Endodermal cell (in vitro differentiated cells): ENCODE data around the gene ZNF32. TPM values are rescaled to one million over a fixed set of nuclear protein-coding genes. Genes with fewer than 3 reads are reported as not detected.

Source experiments
- DNase-seq: peaks from one replicate; pipeline ENCODE4 v3.0.0-alpha.2; 2017
- H3K27ac ChIP-seq: 2 replicates; pipeline ENCODE4 v1.5.1; 2013; ENCODE audit warnings: mild to moderate bottlenecking, low read depth, low read length, moderate library complexity
- H3K27me3 ChIP-seq: 2 replicates; pipeline ENCODE4 v1.6.1; 2013; ENCODE audit warnings: mild to moderate bottlenecking, low read length, moderate library complexity; ENCODE audit not compliant: insufficient read depth, control insufficient read depth, poor library complexity, severe bottlenecking
- H3K36me3 ChIP-seq: 2 replicates; pipeline ENCODE4 v1.7.0; 2013; ENCODE audit warnings: mild to moderate bottlenecking, low read length, moderate library complexity; ENCODE audit not compliant: control insufficient read depth, insufficient read depth
- H3K4me1 ChIP-seq: one replicate; pipeline ENCODE4 v1.7.0; 2013; ENCODE audit warnings: low read length; ENCODE audit not compliant: control insufficient read depth, insufficient read depth
- H3K4me3 ChIP-seq: 2 replicates; pipeline ENCODE4 v1.5.1; 2013; ENCODE audit warnings: mild to moderate bottlenecking, low read length, moderate library complexity
- H3K9ac ChIP-seq: 2 replicates; pipeline ENCODE4 v1.6.1; 2013; ENCODE audit warnings: mild to moderate bottlenecking, low read length, moderate library complexity; ENCODE audit not compliant: poor library complexity, severe bottlenecking; ENCODE audit errors: extremely low read depth
- H3K9me3 ChIP-seq: 2 replicates; pipeline ENCODE4 v1.6.1; 2013; ENCODE audit warnings: mild to moderate bottlenecking, low read length, moderate library complexity; ENCODE audit not compliant: control insufficient read depth
- H3K27ac Mint-ChIP-seq: 2 replicates; pipeline ENCODE4 v1.8.0; 2020; ENCODE audit warnings: mixed read lengths
- H3K27me3 Mint-ChIP-seq: 2 replicates; pipeline ENCODE4 v1.8.0; 2021; ENCODE audit warnings: mild to moderate bottlenecking, mixed read lengths; ENCODE audit not compliant: insufficient read depth
- H3K36me3 Mint-ChIP-seq: 2 replicates; pipeline ENCODE4 v1.8.0; 2020; ENCODE audit warnings: low read depth, mixed read lengths
- H3K4me1 Mint-ChIP-seq: 2 replicates; pipeline ENCODE4 v1.8.0; 2020; ENCODE audit warnings: mixed read lengths
- H3K4me3 Mint-ChIP-seq: 2 replicates; pipeline ENCODE4 v1.8.0; 2020; ENCODE audit warnings: mild to moderate bottlenecking, moderate library complexity, mixed read lengths
- H3K9me3 Mint-ChIP-seq: 2 replicates; pipeline ENCODE4 v1.8.0; 2020; ENCODE audit warnings: mild to moderate bottlenecking, mixed read lengths
- WGBS, 2 experiments: methylation state at CpG; one replicate each; pipeline versions ENCODE4 v1.1.5 to v1.1.7; 2013; ENCODE audit warnings: missing lambda C conversion rate in 2 of 2, mixed read lengths in 1 of 2; ENCODE audit not compliant: insufficient coverage in 1 of 2, insufficient read length in 1 of 2; 5-methylcytosine and 5-hydroxymethylcytosine counted together
- total RNA-seq, 2 donors: library from RNA; stranded (reverse); fragmentation: NEBNext Ultra II Directional in 1 of 2; extraction: Animal tissue kit (Norgen Biotek cat#: 25700) in 1 of 2; gene quantifications; 2 replicates in 1 of 2; 3 replicates in 1 of 2; pipeline ENCODE4 v1.2.1, GENCODE V29; 2021
- TF ChIP-seq, protein P1 (sequence below): fragments of 200-600 bp; sonication (generic); conservative IDR thresholded peaks from 2 replicates; pipeline ENCODE4 v1.5.0; 2021; ENCODE audit warnings: antibody characterized with exemption, mild to moderate bottlenecking

ZNF32 gene
- total RNA-seq, 2 donors from 2014 or later = 21.4 to 29.0 TPM

DNA sequence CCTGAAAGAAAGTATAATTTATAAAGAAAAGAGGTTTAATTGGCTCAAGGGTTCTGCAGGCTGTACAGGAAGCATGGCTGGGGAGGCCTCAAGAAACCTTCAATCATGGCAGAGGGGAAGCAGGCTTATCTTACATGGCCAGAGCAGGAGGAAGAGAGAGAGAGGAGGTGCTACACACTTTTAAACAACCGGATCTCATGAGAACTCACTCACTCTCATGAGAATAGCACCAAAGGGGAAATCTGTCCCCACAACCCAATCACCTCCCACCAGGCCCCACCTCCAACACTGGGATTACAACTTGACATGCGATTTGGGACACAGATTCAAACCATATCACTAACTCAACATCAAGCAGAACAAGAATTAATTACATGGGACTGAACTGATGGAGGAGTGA is 49.3 kb downstream of the ZNF32 start:
- Mint-ChIP-seq H3K4me1 (no peaks in the 10 kb centered on the region), H3K36me3 (no peaks in the 10 kb centered on the region), H3K27me3 (peaks cover 12% of the 10 kb centered on the region), H3K4me3 (no peak overlapping the region), H3K27ac (no peak overlapping the region), H3K9me3 (peaks cover 30% of the 10 kb centered on the region)
- Histone ChIP-seq H3K27me3 (no peaks in the 10 kb centered on the region), H3K4me1 (no peaks in the 10 kb centered on the region), H3K9me3 (peaks cover 9% of the 10 kb centered on the region), H3K36me3 (no peaks in the 10 kb centered on the region), H3K4me3 (no peak overlapping the region), H3K9ac (no peak overlapping the region), H3K27ac (no peak overlapping the region)
- no peak for DNase-seq
- WGBS, 2 experiments = 76% methylated on average over 2 of the region's 2 CpGs; no CpG with 5 or more reads in 1 of the 2 experiments
- TF ChIP-seq, protein P1, sequence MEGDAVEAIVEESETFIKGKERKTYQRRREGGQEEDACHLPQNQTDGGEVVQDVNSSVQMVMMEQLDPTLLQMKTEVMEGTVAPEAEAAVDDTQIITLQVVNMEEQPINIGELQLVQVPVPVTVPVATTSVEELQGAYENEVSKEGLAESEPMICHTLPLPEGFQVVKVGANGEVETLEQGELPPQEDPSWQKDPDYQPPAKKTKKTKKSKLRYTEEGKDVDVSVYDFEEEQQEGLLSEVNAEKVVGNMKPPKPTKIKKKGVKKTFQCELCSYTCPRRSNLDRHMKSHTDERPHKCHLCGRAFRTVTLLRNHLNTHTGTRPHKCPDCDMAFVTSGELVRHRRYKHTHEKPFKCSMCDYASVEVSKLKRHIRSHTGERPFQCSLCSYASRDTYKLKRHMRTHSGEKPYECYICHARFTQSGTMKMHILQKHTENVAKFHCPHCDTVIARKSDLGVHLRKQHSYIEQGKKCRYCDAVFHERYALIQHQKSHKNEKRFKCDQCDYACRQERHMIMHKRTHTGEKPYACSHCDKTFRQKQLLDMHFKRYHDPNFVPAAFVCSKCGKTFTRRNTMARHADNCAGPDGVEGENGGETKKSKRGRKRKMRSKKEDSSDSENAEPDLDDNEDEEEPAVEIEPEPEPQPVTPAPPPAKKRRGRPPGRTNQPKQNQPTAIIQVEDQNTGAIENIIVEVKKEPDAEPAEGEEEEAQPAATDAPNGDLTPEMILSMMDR = no peak

DNA sequence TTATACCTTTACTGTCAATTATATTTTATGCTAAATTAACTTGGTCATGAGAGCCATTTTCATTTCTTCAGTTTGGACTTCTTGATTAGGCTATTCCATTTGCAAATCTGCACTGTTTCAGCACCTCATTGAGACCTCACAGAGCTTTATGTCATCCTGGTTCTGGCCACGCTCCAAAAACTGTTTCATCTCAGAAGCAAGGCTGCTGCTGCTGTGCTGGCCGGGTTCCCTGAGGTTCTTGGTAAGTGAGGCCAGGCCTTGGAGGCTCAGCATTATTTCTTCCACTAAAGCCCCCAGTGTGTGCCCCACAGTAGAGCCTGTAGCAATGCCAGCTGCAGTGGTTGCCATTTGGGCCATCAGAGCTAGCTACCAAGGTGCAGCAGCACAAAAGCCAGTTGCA is 50.2 kb downstream of the ZNF32 start:
- Mint-ChIP-seq H3K4me1 (no peaks in the 10 kb centered on the region), H3K36me3 (no peaks in the 10 kb centered on the region), H3K27ac (no peak overlapping the region), H3K4me3 (no peak overlapping the region), H3K27me3 (peaks cover 9% of the 10 kb centered on the region), H3K9me3 (peaks cover 37% of the 10 kb centered on the region)
- Histone ChIP-seq H3K9ac (no peak overlapping the region), H3K36me3 (no peaks in the 10 kb centered on the region), H3K27me3 (no peaks in the 10 kb centered on the region), H3K9me3 (peaks cover 9% of the 10 kb centered on the region), H3K4me3 (no peak overlapping the region), H3K27ac (no peak overlapping the region), H3K4me1 (no peaks in the 10 kb centered on the region)
- TF ChIP-seq, protein P1 = no peak
- no peak for DNase-seq
- 81 to 83% methylated on average over 2 of the region's 2 CpGs for WGBS, 2 experiments

DNA sequence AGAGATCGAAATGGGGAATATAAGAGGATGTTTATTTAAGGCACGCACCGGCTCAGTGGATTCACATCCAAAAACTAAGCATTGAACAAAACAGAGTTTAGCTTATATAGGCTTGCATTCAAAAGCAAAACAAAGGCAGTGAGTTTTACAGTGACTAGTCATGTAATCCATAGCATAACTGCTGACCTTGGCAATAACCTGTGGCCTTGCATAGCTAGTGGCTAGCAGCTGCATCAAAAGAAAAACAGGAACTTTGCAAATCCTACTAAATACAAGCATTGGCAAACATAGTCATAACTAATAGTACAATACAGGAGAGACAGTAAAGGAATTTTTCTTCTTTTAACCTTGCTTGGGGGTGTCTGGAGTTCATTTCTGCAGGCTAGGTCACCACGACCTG is 52.1 kb downstream of the ZNF32 start:
- no peak overlapping the region for H3K9ac ChIP-seq
- Mint-ChIP-seq H3K4me1 (no peaks in the 10 kb centered on the region), H3K36me3 (no peaks in the 10 kb centered on the region), H3K4me3 (no peak overlapping the region), H3K9me3 (peaks cover 43% of the 10 kb centered on the region), H3K27me3 (peaks cover 3% of the 10 kb centered on the region), H3K27ac (no peak overlapping the region)
- no peak for DNase-seq
- H3K9me3 ChIP-seq = peaks cover 23% of the 10 kb centered on the region
- TF ChIP-seq, protein P1 = no peak
- H3K36me3 ChIP-seq = no peaks in the 10 kb centered on the region
- no peak overlapping the region for H3K27ac ChIP-seq
- whole genome bisulfite sequencing, 2 experiments = 87 to 100% methylated on average over 1 to 4 of the region's 4 CpGs
- H3K27me3 ChIP-seq = no peaks in the 10 kb centered on the region
- H3K4me1 ChIP-seq = no peaks in the 10 kb centered on the region
- H3K4me3 ChIP-seq = no peak overlapping the region
